ENCODE data around the gene ADPRHL1. TPM values are rescaled to one million over a fixed set of nuclear protein-coding genes. Genes with fewer than 3 reads are reported as not detected.

Gene ADPRHL1
- total RNA-seq, 2 experiments from 2014 or later: 0.42 to 0.47 TPM

- POLR2A ChIA-PET: no interaction called here
- no peak overlapping the region for H3K27ac Mint-ChIP-seq
Measured at GRCh38 chr13:113433391-113433916, 19.8 kb downstream of the ADPRHL1 start.

DNA sequence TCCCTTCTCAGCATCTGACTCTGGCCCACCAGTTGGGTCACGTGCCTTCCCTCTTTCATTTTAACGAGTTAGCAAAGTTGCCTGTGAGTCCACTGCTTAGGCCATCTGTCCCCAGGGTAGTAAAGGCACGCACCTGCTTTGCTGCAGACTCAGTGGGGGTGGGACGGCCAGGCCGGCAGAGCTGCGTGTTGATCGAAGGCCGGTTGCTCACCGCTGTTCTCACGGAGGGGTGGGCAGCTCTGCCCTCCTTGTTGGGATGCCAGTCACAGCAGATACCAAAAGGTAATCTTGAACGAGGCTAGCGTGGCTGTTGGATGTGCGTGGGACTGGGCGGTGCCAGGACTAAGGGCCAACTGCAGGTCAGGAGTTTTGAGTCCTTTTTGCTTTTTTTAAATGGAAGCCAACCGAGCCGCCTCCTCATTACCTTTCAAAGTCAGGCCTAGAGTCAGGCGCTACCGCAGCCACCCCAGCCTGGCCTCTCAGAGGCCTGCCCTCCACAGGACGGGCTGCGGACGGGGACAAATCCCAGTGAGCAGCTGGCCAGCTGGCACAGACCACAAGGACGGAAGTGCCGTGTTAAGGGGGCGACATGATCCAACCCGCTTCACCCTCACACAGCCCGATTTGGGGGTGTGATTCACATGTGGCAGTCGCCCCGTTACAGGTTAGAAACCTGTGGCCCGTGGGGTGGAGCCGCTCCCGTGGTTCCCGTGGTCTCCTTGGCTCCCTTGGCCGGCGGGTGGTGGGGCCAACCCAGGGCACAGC is 20.6 kb downstream of the ADPRHL1 start:
- H3K36me3 ChIP-seq (ENCODE audit: insufficient read depth, low read length): no peaks in the 10 kb centered on the region
- ChIA-PET POLR2A (no interaction called here), CTCF (no interaction called here)
- Mint-ChIP-seq H3K4me3 (no peak overlapping the region), H3K9me3 (no peaks in the 10 kb centered on the region), H3K4me1 (ENCODE audit: low read depth) (no peaks in the 10 kb centered on the region), H3K27ac (no peak overlapping the region), H3K27me3 (no peaks in the 10 kb centered on the region), H3K36me3 (ENCODE audit: low read depth) (no peaks in the 10 kb centered on the region)
- no peaks in the 10 kb centered on the region for H3K9me3 ChIP-seq (ENCODE audit: control insufficient read depth in 1 of 2, insufficient read depth in 1 of 2, low read length in 2 of 2)
- H3K4me3 ChIP-seq (ENCODE audit: low read length): no peak overlapping the region
- H3K27me3 ChIP-seq (ENCODE audit: control insufficient read depth in 1 of 2, insufficient read depth in 2 of 2, low read length in 2 of 2): no peaks in the 10 kb centered on the region
- no peak for TF ChIP-seq CTCF (IDR thresholded peaks at IDR 0.05)
- no peak overlapping the region for H3K27ac ChIP-seq (ENCODE audit: low read depth in 1 of 2, low read length in 2 of 2)
- intact Hi-C loops (cut with DNase I, micrococcal nuclease): no loop called here
- no peaks in the 10 kb centered on the region for H3K4me1 ChIP-seq (ENCODE audit: insufficient read depth, low read length)
- ATAC-seq (ENCODE audit: poor library complexity) (no peak), DNase-seq (no peak)

More at GRCh38 chr13:113433391-113433916, 19.8 kb downstream of the ADPRHL1 start:
- no peak overlapping the region for H3K4me3 Mint-ChIP-seq
- DNase-seq: no peak
- H3K27ac ChIP-seq (ENCODE audit: low read depth in 1 of 2, low read length in 2 of 2): no peak overlapping the region
- CTCF ChIA-PET: no interaction called here
- H3K27me3 ChIP-seq (ENCODE audit: control insufficient read depth in 1 of 2, insufficient read depth in 2 of 2, low read length in 2 of 2): no peaks in the 10 kb centered on the region
- no peaks in the 10 kb centered on the region for H3K9me3 Mint-ChIP-seq
- no peak for ATAC-seq (ENCODE audit: poor library complexity)
- no peaks in the 10 kb centered on the region for H3K4me1 Mint-ChIP-seq (ENCODE audit: low read depth)
- H3K36me3 Mint-ChIP-seq (ENCODE audit: low read depth): no peaks in the 10 kb centered on the region
- no peak for TF ChIP-seq CTCF (IDR thresholded peaks at IDR 0.05)
- intact Hi-C loops (cut with DNase I, micrococcal nuclease): no loop called here
- H3K36me3 ChIP-seq (ENCODE audit: insufficient read depth, low read length): no peaks in the 10 kb centered on the region
- no peaks in the 10 kb centered on the region for H3K9me3 ChIP-seq (ENCODE audit: control insufficient read depth in 1 of 2, insufficient read depth in 1 of 2, low read length in 2 of 2)
- no peak overlapping the region for H3K4me3 ChIP-seq (ENCODE audit: low read length)
- H3K4me1 ChIP-seq (ENCODE audit: insufficient read depth, low read length): no peaks in the 10 kb centered on the region
- no peaks in the 10 kb centered on the region for H3K27me3 Mint-ChIP-seq

DNA sequence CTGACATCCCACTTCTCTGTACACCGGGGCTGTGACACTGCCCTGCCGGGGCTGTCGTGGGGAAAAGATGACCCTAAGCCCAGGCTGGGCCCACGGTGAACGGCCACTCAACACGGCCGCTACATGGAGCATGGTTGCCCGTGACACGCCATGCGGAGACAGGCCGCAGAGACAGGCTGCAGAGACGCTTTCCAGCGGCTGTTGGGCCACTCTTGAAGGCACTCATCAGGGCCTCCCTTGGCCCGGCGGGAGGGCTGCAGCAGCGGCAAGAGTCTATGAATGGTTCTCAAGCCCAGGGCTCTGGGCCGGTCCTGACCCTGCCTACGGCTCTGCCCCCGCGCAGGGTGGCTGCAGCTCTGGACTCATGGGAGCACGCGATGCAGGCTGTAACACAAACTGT is 22.1 kb downstream of the ADPRHL1 start:
- no peaks in the 10 kb centered on the region for H3K4me1 Mint-ChIP-seq (ENCODE audit: low read depth)
- Histone ChIP-seq H3K27ac (ENCODE audit: low read depth in 1 of 2, low read length in 2 of 2) (no peak overlapping the region), H3K4me3 (ENCODE audit: low read length) (no peak overlapping the region), H3K36me3 (ENCODE audit: insufficient read depth, low read length) (no peaks in the 10 kb centered on the region), H3K4me1 (ENCODE audit: insufficient read depth, low read length) (no peaks in the 10 kb centered on the region), H3K9me3 (ENCODE audit: control insufficient read depth in 1 of 2, insufficient read depth in 1 of 2, low read length in 2 of 2) (no peaks in the 10 kb centered on the region), H3K27me3 (ENCODE audit: control insufficient read depth in 1 of 2, insufficient read depth in 2 of 2, low read length in 2 of 2) (no peaks in the 10 kb centered on the region)
- no peak for TF ChIP-seq CTCF (IDR thresholded peaks at IDR 0.05)
- ATAC-seq (ENCODE audit: poor library complexity) (no peak), DNase-seq (no peak)
- ChIA-PET POLR2A (no interaction called here), CTCF (no interaction called here)
- H3K4me3 Mint-ChIP-seq: no peak overlapping the region
- no peaks in the 10 kb centered on the region for H3K9me3 Mint-ChIP-seq
- H3K36me3 Mint-ChIP-seq (ENCODE audit: low read depth): no peaks in the 10 kb centered on the region
- no peaks in the 10 kb centered on the region for H3K27me3 Mint-ChIP-seq
- no peak overlapping the region for H3K27ac Mint-ChIP-seq
- intact Hi-C loops (cut with DNase I, micrococcal nuclease): no loop called here

Data from CD4-positive, alpha-beta T cell (primary cell).